HepG2 (cell line): ENCODE measurements around the gene PRSS50.

Experiments
- CAMTA2 ChIP-seq: sonication (generic); formaldehyde crosslinking; IDR thresholded peaks from 2 replicates; pipeline ENCODE4 v1.4.0; 2020; ENCODE audit warnings: mild to moderate bottlenecking, missing genetic modification reagents, borderline replicate concordance
- ZSCAN9 ChIP-seq: IDR thresholded peaks from 2 replicates; pipeline ENCODE4 v1.6.1; 2016; ENCODE audit warnings: borderline replicate concordance

DNA sequence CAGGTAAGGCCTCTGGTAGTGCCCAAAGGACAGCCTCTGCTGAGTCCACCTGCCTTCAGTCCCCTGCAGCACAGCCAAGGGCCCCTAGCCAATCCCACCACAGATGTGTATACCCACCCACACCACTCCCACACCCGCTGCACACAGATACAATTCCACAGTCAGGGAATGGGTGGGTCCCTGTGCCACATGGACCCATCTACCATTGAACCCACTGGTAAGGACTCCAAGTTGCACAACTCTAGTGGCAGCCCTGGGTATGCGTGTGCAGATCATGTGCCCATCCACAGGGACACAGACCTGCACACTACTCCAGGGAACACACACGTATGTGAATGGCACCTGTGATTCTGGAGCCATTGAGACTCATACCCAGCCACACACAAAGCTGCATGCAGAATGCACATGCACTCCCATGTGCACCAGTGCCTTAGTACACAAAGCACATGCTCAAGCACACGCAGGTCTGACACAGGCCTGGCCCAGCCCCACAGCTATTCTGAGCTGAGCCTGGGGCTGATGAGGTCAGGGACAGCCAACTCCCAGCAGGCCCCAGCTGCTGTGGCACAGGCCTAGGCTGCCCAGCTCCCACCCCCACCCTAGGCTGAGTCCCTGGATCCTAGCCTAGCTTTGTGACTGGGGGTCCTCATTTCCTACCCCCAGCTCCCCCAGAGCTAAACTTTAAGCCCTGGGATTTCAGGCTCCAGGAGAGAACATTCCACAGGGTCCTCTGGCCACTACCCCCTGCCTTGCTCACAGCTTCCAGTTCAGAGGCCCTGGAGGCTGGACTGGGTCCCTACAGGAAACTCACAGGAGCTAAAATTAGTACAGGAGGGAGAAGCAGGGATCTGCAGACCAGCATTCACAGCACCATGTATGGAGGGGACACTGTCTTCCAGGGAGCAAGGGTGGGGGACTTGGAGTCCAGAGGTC, 21.4 kb downstream of the PRSS50 start:
- TF ChIP-seq CAMTA2 (CRISPR knock-in tag) (no peak), ZSCAN9 (CRISPR knock-in tag) (no peak)
